Cardiac muscle cell (in vitro differentiated cells and primary cell): ENCODE measurements around the gene ZNF70. TPM values are rescaled to one million over a fixed set of nuclear protein-coding genes. Genes with fewer than 3 reads are reported as not detected.

Source experiments
- DNase-seq, 2 donors: peaks; one replicate each; pipeline versions ENCODE4 v3.0.0 to v3.0.0-alpha.2; 2010 to 2017; ENCODE audit warnings: low read depth in 1 of 2, low spot score in 1 of 2
- H3K27ac ChIP-seq: fragments of 200-600 bp; sonication (generic); 2 replicates; pipeline ENCODE4 v1.5.1; 2016
- H3K27me3 ChIP-seq: fragments of 200-600 bp; sonication (generic); 2 replicates; pipeline ENCODE4 v1.6.0; 2016; ENCODE audit warnings: control low read depth
- H3K36me3 ChIP-seq: fragments of 200-600 bp; sonication (generic); 2 replicates; pipeline ENCODE4 v1.5.1; 2016; ENCODE audit warnings: control low read depth
- H3K4me1 ChIP-seq: fragments of 200-600 bp; sonication (generic); 2 replicates; pipeline ENCODE4 v1.8.1; 2017; ENCODE audit warnings: low read depth, mild to moderate bottlenecking, mixed run types
- H3K4me3 ChIP-seq: fragments of 200-600 bp; sonication (generic); 2 replicates; pipeline ENCODE4 v1.5.1; 2016; ENCODE audit warnings: mild to moderate bottlenecking
- H3K9me3 ChIP-seq: fragments of 200-600 bp; sonication (generic); 2 replicates; pipeline ENCODE4 v1.5.1; 2017; ENCODE audit warnings: low read depth, mild to moderate bottlenecking, control low read depth
- polyA plus RNA-seq: library from polyadenylated mRNA; unstranded; fragments of >200 nt; fragmentation: Nextera tagmentation; extraction: Ambion mirVana; gene quantifications from 2 replicates; pipeline ENCODE4 v1.2.1, GENCODE V29; 2016
- total RNA-seq: library from RNA; depleted of rRNA; stranded (reverse); fragments of >200 nt; gene quantifications from 2 replicates; pipeline ENCODE4 v1.2.3, GENCODE V29; 2016
- TF ChIP-seq, protein P1 (sequence below): IDR thresholded peaks from 2 replicates; pipeline ENCODE4 v1.5.1; 2012; ENCODE audit warnings: low read depth, mild to moderate bottlenecking, low read length

ZNF70 gene
- total and polyA plus RNA-seq, 2 experiments from 2014 or later: 2.3 to 8.4 TPM

DNA sequence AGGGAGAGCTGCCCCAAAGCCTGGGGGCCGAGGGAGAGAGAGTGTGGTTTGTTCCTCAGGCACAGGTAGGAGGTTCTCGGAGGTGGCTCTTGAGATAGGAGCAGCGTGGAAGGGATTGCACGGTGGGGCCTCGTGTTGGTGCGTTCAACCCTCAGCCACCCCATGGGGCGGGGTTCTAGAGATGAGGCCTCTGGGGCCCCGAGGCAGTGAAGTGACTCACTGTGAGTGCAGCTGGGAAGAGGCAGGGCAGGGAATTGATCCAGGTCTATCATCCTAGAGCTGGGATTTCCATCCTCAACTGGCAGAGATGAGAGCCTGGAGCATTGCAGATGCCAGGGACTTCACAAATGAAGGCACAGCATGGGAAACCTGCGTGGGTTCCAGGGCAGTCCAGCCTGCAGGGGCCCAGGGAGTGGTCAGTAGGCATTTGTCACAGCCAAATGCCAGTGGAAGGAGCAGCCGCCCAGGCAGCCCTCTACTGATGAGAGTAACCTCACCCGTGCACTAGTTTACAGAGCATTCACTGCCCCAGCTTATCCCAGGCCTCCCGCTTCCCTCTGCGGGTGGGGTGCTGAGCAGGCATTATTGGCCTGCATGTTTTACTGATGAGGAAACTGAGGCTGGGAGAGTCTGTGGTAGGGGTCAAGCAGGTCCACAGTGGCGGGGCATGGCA, 30.7 kb upstream of the ZNF70 start:
- no peaks in the 10 kb centered on the region for H3K36me3 ChIP-seq
- no peak for DNase-seq
- no peak overlapping the region for H3K4me3 ChIP-seq
- H3K27ac ChIP-seq: no peak overlapping the region
- no peaks in the 10 kb centered on the region for H3K27me3 ChIP-seq
- peaks cover 6% of the 10 kb centered on the region for H3K4me1 ChIP-seq
- no peaks in the 10 kb centered on the region for H3K9me3 ChIP-seq
- TF ChIP-seq, protein P1, sequence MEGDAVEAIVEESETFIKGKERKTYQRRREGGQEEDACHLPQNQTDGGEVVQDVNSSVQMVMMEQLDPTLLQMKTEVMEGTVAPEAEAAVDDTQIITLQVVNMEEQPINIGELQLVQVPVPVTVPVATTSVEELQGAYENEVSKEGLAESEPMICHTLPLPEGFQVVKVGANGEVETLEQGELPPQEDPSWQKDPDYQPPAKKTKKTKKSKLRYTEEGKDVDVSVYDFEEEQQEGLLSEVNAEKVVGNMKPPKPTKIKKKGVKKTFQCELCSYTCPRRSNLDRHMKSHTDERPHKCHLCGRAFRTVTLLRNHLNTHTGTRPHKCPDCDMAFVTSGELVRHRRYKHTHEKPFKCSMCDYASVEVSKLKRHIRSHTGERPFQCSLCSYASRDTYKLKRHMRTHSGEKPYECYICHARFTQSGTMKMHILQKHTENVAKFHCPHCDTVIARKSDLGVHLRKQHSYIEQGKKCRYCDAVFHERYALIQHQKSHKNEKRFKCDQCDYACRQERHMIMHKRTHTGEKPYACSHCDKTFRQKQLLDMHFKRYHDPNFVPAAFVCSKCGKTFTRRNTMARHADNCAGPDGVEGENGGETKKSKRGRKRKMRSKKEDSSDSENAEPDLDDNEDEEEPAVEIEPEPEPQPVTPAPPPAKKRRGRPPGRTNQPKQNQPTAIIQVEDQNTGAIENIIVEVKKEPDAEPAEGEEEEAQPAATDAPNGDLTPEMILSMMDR: no peak

DNA sequence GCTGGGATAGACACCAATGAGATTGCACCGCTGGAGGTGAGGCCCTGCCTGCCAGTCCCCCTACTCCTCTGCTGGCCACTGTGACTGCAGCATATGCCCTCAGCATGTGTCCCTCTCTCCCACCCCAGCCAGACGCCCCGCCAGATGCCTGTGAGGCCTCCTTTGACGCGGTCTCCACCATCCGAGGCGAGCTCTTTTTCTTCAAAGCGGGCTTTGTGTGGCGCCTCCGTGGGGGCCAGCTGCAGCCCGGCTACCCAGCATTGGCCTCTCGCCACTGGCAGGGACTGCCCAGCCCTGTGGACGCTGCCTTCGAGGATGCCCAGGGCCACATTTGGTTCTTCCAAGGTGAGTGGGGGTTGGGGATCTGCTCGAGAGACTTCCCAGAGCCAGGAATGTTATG, 30.2 kb upstream of the ZNF70 start:
- TF ChIP-seq, protein P1: no peak

DNA sequence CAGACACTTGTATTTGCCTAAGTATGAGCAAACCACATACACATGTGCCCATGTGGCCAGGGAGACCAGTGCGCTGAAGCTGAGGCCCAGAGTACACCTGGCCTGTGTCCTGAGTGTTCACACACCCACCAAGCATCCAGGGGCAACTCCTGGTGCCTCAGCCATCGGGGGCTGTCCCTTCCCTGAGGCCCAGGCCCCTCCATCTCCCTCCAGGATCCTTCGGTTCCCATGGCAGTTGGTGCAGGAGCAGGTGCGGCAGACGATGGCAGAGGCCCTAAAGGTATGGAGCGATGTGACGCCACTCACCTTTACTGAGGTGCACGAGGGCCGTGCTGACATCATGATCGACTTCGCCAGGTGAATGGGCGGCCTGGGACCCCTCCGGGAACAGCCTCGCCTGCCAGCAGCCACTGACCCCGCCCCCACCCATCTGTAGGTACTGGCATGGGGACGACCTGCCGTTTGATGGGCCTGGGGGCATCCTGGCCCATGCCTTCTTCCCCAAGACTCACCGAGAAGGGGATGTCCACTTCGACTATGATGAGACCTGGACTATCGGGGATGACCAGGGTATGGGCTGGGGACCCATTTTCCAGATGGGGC, 29.3 kb upstream of the ZNF70 start:
- Histone ChIP-seq H3K9me3 (no peaks in the 10 kb centered on the region), H3K4me1 (no peaks in the 10 kb centered on the region), H3K27me3 (no peaks in the 10 kb centered on the region), H3K27ac (no peak overlapping the region), H3K36me3 (no peaks in the 10 kb centered on the region), H3K4me3 (no peak overlapping the region)
- DNase-seq: no peak
- TF ChIP-seq, protein P1: no peak

More for the DNA sequence above, 30.2 kb upstream of the ZNF70 start:
- no peaks in the 10 kb centered on the region for H3K36me3 ChIP-seq
- no peak overlapping the region for H3K27ac ChIP-seq
- peaks cover under 1% of the 10 kb centered on the region for H3K4me1 ChIP-seq
- no peak overlapping the region for H3K4me3 ChIP-seq
- no peaks in the 10 kb centered on the region for H3K9me3 ChIP-seq
- no peaks in the 10 kb centered on the region for H3K27me3 ChIP-seq
- no peak for DNase-seq

DNA sequence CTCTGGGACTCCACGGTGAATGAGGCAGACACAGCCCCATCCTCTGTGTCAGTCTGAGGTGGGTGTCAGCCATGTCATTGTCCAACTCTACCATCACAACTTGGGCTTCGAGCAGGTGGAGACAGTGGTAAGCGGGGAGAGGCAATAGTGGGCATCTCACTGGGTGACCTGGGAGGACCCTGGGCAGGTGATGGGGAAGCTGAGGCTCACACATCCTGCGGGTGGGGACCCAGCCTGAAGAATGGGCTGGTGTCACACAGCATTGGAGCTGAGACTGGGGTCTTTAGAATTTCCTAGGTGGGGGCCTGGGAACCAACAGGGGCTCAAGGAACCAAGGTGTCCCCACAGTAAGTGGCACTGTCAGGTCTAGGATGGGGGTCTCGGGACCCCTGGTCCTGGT, 28.8 kb upstream of the ZNF70 start:
- H3K4me1 ChIP-seq: no peaks in the 10 kb centered on the region
- no peaks in the 10 kb centered on the region for H3K27me3 ChIP-seq
- TF ChIP-seq, protein P1: no peak
- DNase-seq: no peak
- no peaks in the 10 kb centered on the region for H3K36me3 ChIP-seq
- no peak overlapping the region for H3K27ac ChIP-seq
- no peak overlapping the region for H3K4me3 ChIP-seq
- H3K9me3 ChIP-seq: no peaks in the 10 kb centered on the region

DNA sequence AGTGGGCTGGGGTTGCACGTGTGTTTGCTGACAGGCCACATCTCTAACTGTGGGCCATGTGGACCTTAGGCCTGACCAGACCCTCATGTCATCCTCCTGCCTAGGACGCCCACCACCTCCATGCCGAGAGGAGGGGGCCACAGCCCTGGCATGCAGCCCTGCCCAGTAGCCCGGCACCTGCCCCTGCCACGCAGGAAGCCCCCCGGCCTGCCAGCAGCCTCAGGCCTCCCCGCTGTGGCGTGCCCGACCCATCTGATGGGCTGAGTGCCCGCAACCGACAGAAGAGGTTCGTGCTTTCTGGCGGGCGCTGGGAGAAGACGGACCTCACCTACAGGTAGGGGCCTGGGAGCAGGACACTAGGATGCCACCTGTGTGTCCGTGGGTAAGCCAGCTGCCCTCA, 28.2 kb upstream of the ZNF70 start:
- Histone ChIP-seq H3K27me3 (no peaks in the 10 kb centered on the region), H3K36me3 (no peaks in the 10 kb centered on the region), H3K4me3 (no peak overlapping the region), H3K9me3 (no peaks in the 10 kb centered on the region), H3K4me1 (no peaks in the 10 kb centered on the region), H3K27ac (no peak overlapping the region)
- TF ChIP-seq, protein P1: no peak
- DNase-seq: no peak
